ENCODE data around the gene DNAJC18.
A peak's percentile ranks its signal among the peaks of the same experiment; 100 is the strongest.

The DNAJC18 gene

DNA sequence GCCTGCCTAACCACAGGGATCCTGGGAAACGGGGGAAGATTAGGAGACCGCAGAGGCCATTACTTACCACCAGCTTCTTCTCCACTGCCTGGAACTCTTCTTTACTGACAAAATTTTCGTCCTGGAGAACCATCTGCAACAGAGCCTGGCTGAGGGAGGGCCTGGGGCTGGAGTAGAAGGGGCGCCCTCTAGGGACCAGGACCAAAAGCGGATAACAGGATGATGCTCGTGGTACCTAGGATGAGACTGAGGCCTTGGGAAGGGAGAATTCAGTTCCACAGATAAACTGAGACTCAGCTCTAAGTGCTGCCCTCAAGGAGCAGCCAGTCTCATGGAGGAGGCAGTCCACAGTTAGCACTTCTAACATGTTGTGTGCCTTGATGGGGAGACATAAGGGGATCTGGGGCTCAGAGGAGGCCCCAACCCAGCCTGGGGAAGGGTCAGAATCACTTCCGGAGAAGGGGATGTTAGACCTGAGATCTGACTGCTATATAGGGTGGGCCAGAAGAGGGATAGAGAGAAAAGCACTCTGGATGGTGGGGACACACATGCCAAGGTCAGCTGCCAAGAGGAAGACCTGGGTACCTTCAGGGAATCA lies 36.7 kb downstream of the DNAJC18 start:
- DNase-seq (ENCODE audit: low spot score in 2 of 2): no peak

GRCh38 chr5:139401546-139401945 lies 37.8 kb downstream of the DNAJC18 start:
- peaks cover 6% of the 10 kb centered on the region for H3K36me3 Mint-ChIP-seq (ENCODE audit: insufficient read depth)
- ATAC-seq (replicated peaks; ENCODE audit: extremely low read depth, poor library complexity, severe bottlenecking) (no peak), DNase-seq (ENCODE audit: low spot score in 2 of 2) (no peak)
- H3K27ac Mint-ChIP-seq (ENCODE audit: low read depth): no peak overlapping the region
- H3K27me3 Mint-ChIP-seq: no peaks in the 10 kb centered on the region
- H3K4me1 Mint-ChIP-seq: peaks cover 33% of the 10 kb centered on the region
- no peak overlapping the region for H3K4me3 Mint-ChIP-seq
- H3K9me3 Mint-ChIP-seq: no peaks in the 10 kb centered on the region

More for the DNA sequence above, 36.7 kb downstream of the DNAJC18 start:
- Mint-ChIP-seq H3K27ac (ENCODE audit: low read depth) (peak overlapping the region; percentile 87), H3K9me3 (no peaks in the 10 kb centered on the region), H3K36me3 (ENCODE audit: insufficient read depth) (peaks cover 6% of the 10 kb centered on the region), H3K27me3 (no peaks in the 10 kb centered on the region), H3K4me3 (peak overlapping the region; percentile 81), H3K4me1 (peaks cover 33% of the 10 kb centered on the region)
- no peak for ATAC-seq (replicated peaks; ENCODE audit: extremely low read depth, poor library complexity, severe bottlenecking)

GRCh38 chr5:139399501-139400121 lies 39.7 kb downstream of the DNAJC18 start:
- Mint-ChIP-seq H3K4me3 (no peak overlapping the region), H3K4me1 (peaks cover 31% of the 10 kb centered on the region), H3K27ac (ENCODE audit: low read depth) (no peak overlapping the region), H3K9me3 (no peaks in the 10 kb centered on the region), H3K36me3 (ENCODE audit: insufficient read depth) (peaks cover 6% of the 10 kb centered on the region), H3K27me3 (no peaks in the 10 kb centered on the region)
- DNase-seq (ENCODE audit: low spot score in 2 of 2): no peak
- no peak for ATAC-seq (replicated peaks; ENCODE audit: extremely low read depth, poor library complexity, severe bottlenecking)

- no peaks in the 10 kb centered on the region for H3K9me3 Mint-ChIP-seq
- H3K4me1 Mint-ChIP-seq: peaks cover 17% of the 10 kb centered on the region
- H3K36me3 Mint-ChIP-seq (ENCODE audit: insufficient read depth): peaks cover 2% of the 10 kb centered on the region
- ATAC-seq (replicated peaks; ENCODE audit: extremely low read depth, poor library complexity, severe bottlenecking): no peak
- H3K4me3 Mint-ChIP-seq: no peak overlapping the region
- H3K27ac Mint-ChIP-seq (ENCODE audit: low read depth): no peak overlapping the region
- DNase-seq (ENCODE audit: low spot score in 2 of 2): no peak
- H3K27me3 Mint-ChIP-seq: no peaks in the 10 kb centered on the region
Measured at GRCh38 chr5:139397921-139398320, 41.4 kb downstream of the DNAJC18 start.

GRCh38 chr5:139396691-139397090 lies 42.6 kb downstream of the DNAJC18 start:
- peaks cover 5% of the 10 kb centered on the region for H3K36me3 Mint-ChIP-seq (ENCODE audit: insufficient read depth)
- H3K4me1 Mint-ChIP-seq: peaks cover 21% of the 10 kb centered on the region
- no peak for DNase-seq (ENCODE audit: low spot score in 2 of 2)
- no peak overlapping the region for H3K27ac Mint-ChIP-seq (ENCODE audit: low read depth)
- no peak overlapping the region for H3K4me3 Mint-ChIP-seq
- ATAC-seq (replicated peaks; ENCODE audit: extremely low read depth, poor library complexity, severe bottlenecking): no peak
- H3K9me3 Mint-ChIP-seq: no peaks in the 10 kb centered on the region
- H3K27me3 Mint-ChIP-seq: no peaks in the 10 kb centered on the region

GRCh38 chr5:139395844-139396640 lies 43.3 kb downstream of the DNAJC18 start:
- Mint-ChIP-seq H3K9me3 (no peaks in the 10 kb centered on the region), H3K4me3 (peak overlapping the region; percentile 61), H3K27me3 (no peaks in the 10 kb centered on the region), H3K4me1 (peaks cover 27% of the 10 kb centered on the region), H3K27ac (ENCODE audit: low read depth) (no peak overlapping the region), H3K36me3 (ENCODE audit: insufficient read depth) (peaks cover 10% of the 10 kb centered on the region)
- ATAC-seq (replicated peaks; ENCODE audit: extremely low read depth, poor library complexity, severe bottlenecking): no peak
- no peak for DNase-seq (ENCODE audit: low spot score in 2 of 2)

DNA sequence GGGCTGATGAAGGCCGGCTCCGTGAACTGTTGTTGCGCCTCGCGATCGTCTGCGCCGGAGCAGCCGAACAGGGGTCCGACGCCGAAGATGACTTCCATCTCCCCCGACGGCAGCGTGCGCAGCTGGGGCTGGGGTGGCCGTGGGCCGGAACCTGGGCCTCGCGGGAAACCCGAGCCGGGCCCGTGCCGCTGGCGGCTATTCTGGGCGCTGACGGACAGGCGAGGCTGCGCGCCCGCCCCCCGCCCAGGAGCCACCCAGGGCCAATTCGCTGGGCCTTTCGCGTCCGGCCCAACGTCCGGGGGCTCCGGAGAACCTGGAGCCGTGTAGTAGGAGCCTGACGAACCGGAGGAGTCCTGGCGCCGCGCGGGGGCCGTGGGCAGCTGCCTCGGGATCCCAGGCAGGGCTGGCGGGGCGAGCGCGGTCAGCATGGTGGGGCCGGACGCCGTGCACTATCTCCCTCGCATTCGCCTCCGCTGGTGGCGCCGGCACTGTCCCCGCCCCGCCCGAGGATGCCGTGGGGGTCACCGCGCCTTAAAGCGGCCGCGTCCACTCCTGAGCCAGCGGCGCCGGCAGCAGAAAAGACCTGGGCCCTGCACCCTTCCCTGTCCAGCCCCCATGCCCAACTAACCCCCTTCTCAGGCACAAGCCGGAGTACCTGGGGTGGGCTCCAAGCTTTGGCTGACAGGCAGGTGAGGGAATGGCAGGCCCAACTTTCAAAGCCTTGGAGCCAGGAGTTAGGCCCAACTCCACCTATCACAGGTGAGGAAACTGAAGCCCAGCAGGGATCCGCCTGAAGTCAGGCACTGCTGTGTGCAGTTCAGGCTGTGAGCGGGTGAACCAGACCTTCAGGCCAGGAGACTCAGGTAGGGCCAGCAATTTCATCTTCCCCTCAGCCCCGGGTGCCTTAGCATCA lies 44.4 kb downstream of the DNAJC18 start, which contains the start of gene PROB1:
Gene PROB1 (minus strand): TSS at position 451 of the 913 bp plus-strand sequence. CDS start 23 bp downstream, at position 428.
- H3K27me3 Mint-ChIP-seq: no peaks in the 10 kb centered on the region
- H3K4me1 Mint-ChIP-seq: peaks cover 38% of the 10 kb centered on the region
- H3K4me3 Mint-ChIP-seq: peak within 1 kb of the TSS; percentile 87
- H3K27ac Mint-ChIP-seq (ENCODE audit: low read depth): no peak within 1 kb of the TSS
- no peaks in the 10 kb centered on the region for H3K9me3 Mint-ChIP-seq
- DNase-seq (ENCODE audit: low spot score in 2 of 2) (no peak), ATAC-seq (replicated peaks; ENCODE audit: extremely low read depth, poor library complexity, severe bottlenecking) (no peak)
- H3K36me3 Mint-ChIP-seq (ENCODE audit: insufficient read depth): peaks cover 12% of the 10 kb centered on the region

- Mint-ChIP-seq H3K27ac (ENCODE audit: low read depth) (no peak overlapping the region), H3K9me3 (no peaks in the 10 kb centered on the region), H3K4me1 (peaks cover 39% of the 10 kb centered on the region), H3K36me3 (ENCODE audit: insufficient read depth) (peaks cover 19% of the 10 kb centered on the region), H3K4me3 (peak overlapping the region; percentile 87), H3K27me3 (no peaks in the 10 kb centered on the region)
- ATAC-seq (replicated peaks; ENCODE audit: extremely low read depth, poor library complexity, severe bottlenecking): no peak
- no peak for DNase-seq (ENCODE audit: low spot score in 2 of 2)
Measured at GRCh38 chr5:139394123-139394653, 45.1 kb downstream of the DNAJC18 start.

DNA sequence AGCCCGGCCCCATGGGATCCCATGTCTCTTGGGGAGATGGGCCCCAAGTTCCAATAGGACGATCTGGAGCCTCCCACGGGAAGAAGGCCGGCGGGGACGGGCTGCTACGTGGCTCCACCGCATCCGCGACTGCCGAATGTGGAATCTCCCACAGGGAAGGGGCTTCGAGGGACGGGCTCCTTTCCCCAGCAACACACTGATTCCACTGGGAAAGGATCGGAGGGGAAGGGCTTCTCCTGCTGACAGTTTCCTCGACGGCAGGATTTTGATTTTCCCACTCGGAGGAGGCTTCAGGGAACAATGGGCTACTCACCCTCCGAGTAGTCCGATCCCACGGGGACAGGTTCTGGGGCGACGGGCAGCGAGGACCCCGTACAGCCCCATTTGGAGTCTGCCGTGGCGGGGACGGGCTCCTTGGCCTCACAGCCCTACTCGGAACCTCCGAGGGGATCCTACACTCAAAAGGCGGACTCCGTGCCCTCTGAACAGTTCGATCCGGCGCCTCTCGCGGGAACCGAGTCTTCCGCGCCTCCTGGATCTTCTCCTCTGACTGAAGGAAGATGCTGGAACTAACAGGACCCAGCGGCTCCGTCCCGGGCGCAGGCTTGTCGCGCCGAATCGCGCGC lies 45.7 kb downstream of the DNAJC18 start:
- H3K36me3 Mint-ChIP-seq (ENCODE audit: insufficient read depth): peaks cover 19% of the 10 kb centered on the region
- H3K9me3 Mint-ChIP-seq: no peaks in the 10 kb centered on the region
- DNase-seq (ENCODE audit: low spot score in 2 of 2) (no peak), ATAC-seq (replicated peaks; ENCODE audit: extremely low read depth, poor library complexity, severe bottlenecking) (no peak)
- H3K4me1 Mint-ChIP-seq: peaks cover 40% of the 10 kb centered on the region
- no peaks in the 10 kb centered on the region for H3K27me3 Mint-ChIP-seq
- H3K27ac Mint-ChIP-seq (ENCODE audit: low read depth): peak overlapping the region; percentile 78
- peak overlapping the region; percentile 87 for H3K4me3 Mint-ChIP-seq

DNA sequence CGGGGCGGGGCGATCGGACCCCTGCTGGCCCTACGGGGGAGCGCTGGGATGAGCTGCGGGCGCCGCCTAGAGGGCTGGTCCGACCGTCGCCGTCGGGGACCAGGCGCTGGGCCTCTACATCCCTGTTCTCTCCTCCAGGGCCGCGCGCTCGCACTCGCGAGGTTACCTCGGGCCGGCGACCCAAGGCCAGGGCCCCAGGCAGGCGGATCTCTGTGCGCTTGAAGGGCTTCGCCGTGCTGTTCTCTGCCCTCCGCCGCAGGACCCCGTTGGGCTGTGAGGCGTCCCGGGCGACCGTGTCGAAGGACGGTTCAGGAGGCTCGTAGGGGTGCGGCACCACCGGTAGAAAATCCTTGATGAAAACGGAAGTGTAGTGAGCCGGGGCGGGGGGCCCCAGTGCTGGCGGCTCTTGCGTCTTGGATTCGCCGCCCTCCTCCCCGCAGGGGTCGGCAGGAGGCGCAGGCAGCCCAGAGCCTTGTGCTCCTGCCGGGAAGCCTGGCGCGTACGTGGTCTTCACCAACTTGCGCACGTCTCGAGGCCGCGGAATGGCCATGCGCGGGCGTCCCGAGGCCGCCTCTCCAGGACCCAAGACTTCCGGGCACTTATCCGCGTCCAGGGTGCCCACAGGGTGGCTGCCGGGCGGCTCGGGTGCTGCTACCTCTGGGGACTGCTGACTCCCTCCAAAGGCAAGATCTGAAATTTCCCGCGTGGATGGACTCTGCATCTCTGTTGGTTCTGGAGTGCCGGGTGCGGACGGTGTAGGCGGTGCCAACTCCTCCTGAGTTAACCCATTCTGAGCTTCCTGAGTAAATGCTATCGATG lies 46.4 kb downstream of the DNAJC18 start:
- Mint-ChIP-seq H3K9me3 (no peaks in the 10 kb centered on the region), H3K4me1 (peaks cover 40% of the 10 kb centered on the region), H3K4me3 (peak overlapping the region; percentile 87), H3K27me3 (no peaks in the 10 kb centered on the region), H3K36me3 (ENCODE audit: insufficient read depth) (peaks cover 21% of the 10 kb centered on the region), H3K27ac (ENCODE audit: low read depth) (peak overlapping the region; percentile 78)
- peak; percentile 62 to 72 for DNase-seq (ENCODE audit: low spot score in 2 of 2)
- peak; percentile 55 for ATAC-seq (replicated peaks; ENCODE audit: extremely low read depth, poor library complexity, severe bottlenecking)

- DNase-seq (ENCODE audit: low spot score in 2 of 2): no peak
- Mint-ChIP-seq H3K4me1 (peaks cover 40% of the 10 kb centered on the region), H3K36me3 (ENCODE audit: insufficient read depth) (peaks cover 21% of the 10 kb centered on the region), H3K9me3 (no peaks in the 10 kb centered on the region), H3K4me3 (peak overlapping the region; percentile 87), H3K27me3 (no peaks in the 10 kb centered on the region), H3K27ac (ENCODE audit: low read depth) (peak overlapping the region; percentile 93)
- peak; percentile 15 for ATAC-seq (replicated peaks; ENCODE audit: extremely low read depth, poor library complexity, severe bottlenecking)
Measured at GRCh38 chr5:139392324-139392677, 47.0 kb downstream of the DNAJC18 start.
